ENCODE data around the gene NTM. TPM values are rescaled to one million over a fixed set of nuclear protein-coding genes. Genes with fewer than 3 reads are reported as not detected.
A peak's percentile ranks its signal among the peaks of the same experiment; 100 is the strongest.

The NTM gene
- total RNA-seq, 1 experiment from 2014 or later, result 9.9 TPM

DNA sequence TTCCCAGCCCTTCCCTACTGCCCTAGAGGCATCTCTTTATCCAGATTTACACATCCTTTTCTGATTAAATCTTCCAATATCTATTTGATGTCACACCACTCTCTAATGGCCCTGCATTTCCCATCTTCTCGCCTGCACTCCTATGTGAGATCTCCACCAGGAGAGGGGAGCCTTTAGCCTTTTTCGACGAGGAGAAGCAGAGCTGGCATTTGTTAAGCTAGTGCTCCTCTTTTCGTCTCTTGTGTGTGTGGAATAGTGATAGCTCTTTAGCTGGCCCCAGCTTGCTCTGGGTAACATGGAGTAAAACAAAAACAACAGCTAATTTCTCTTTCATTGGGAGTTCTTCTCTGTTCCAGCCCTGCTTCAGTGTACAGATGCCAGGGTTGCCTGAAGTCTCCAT, 536.5 kb downstream of the NTM start:
- DNase-seq, result no peak
- no peak overlapping the region for H3K4ac ChIP-seq (ENCODE audit: low read depth, low read length)
- no peak overlapping the region for H2BK5ac ChIP-seq (ENCODE audit: insufficient read length, low read length)
- H3T11ph ChIP-seq (ENCODE audit: low read length), result no peak overlapping the region
- peaks cover 42 to 51% of the 10 kb centered on the region in 2 experiments for H3K4me1 Mint-ChIP-seq
- peaks cover 11% of the 10 kb centered on the region; the same call in 1 of the 2 replicates for H3K4me1 ChIP-seq (ENCODE audit: insufficient read depth, low read length)
- H4K91ac ChIP-seq (ENCODE audit: insufficient read length, low read depth, low read length), result no peak overlapping the region
- H3K27ac Mint-ChIP-seq, result peak overlapping the region in 1 of 3 experiments; percentile 3; a peak in 2 of 7 replicates
- no peaks in the 10 kb centered on the region for H4K20me1 ChIP-seq (ENCODE audit: control insufficient read depth, insufficient read depth, insufficient read length)
- H3K56ac ChIP-seq (ENCODE audit: insufficient read length, low read depth, low read length), result no peak overlapping the region
- no peak overlapping the region for H2BK20ac ChIP-seq (ENCODE audit: low read depth, low read length, poor library complexity, severe bottlenecking)
- H3K27me3 ChIP-seq (ENCODE audit: insufficient read depth, low read length), result no peaks in the 10 kb centered on the region
- no peak overlapping the region for H4K5ac ChIP-seq (ENCODE audit: insufficient read length, low read depth, low read length)
- H4K8ac ChIP-seq (replicated peaks; ENCODE audit: insufficient read length, low read depth, low read length), result no peak overlapping the region
- H3K23ac ChIP-seq (ENCODE audit: insufficient read length, low read depth, low read length), result no peak overlapping the region
- H2BK15ac ChIP-seq (ENCODE audit: low read depth, low read length), result no peak overlapping the region
- H3K9ac ChIP-seq (ENCODE audit: extremely low read depth, insufficient read length, low read length), result no peak overlapping the region
- no peak overlapping the region for H2AK5ac ChIP-seq (ENCODE audit: insufficient read length, low read length)
- no peak overlapping the region for H3K27ac ChIP-seq (ENCODE audit: insufficient read length, low read depth, low read length)
- no peak overlapping the region for H2AFZ ChIP-seq (ENCODE audit: low read length)
- no peaks in the 10 kb centered on the region; a peak in 1 of 5 replicates for H3K9me3 Mint-ChIP-seq
- peaks cover 24% of the 10 kb centered on the region for H3K27me3 Mint-ChIP-seq (ENCODE audit: low read depth)
- H3K14ac ChIP-seq (ENCODE audit: insufficient read depth, low read length), result no peak overlapping the region
- no peak overlapping the region for H3K18ac ChIP-seq (ENCODE audit: insufficient read length, low read depth, low read length)
- no peak overlapping the region for H3K4me3 Mint-ChIP-seq
- no peak overlapping the region for H2BK12ac ChIP-seq (ENCODE audit: insufficient read length, low read depth, low read length)
- WGBS (ENCODE audit: extremely low coverage, insufficient read length, low lambda C conversion rate), result no CpG with 5 or more reads among the region's 4 CpGs
- peaks cover 7% of the 10 kb centered on the region for H3K23me2 ChIP-seq (ENCODE audit: insufficient read length, low read depth, low read length, poor library complexity, severe bottlenecking)
- H3K79me2 ChIP-seq (ENCODE audit: insufficient read depth, low read length), result no peaks in the 10 kb centered on the region
- H3K4me2 ChIP-seq (ENCODE audit: insufficient read depth, insufficient read length, low read length), result no peak overlapping the region
- TF ChIP-seq, protein P1, sequence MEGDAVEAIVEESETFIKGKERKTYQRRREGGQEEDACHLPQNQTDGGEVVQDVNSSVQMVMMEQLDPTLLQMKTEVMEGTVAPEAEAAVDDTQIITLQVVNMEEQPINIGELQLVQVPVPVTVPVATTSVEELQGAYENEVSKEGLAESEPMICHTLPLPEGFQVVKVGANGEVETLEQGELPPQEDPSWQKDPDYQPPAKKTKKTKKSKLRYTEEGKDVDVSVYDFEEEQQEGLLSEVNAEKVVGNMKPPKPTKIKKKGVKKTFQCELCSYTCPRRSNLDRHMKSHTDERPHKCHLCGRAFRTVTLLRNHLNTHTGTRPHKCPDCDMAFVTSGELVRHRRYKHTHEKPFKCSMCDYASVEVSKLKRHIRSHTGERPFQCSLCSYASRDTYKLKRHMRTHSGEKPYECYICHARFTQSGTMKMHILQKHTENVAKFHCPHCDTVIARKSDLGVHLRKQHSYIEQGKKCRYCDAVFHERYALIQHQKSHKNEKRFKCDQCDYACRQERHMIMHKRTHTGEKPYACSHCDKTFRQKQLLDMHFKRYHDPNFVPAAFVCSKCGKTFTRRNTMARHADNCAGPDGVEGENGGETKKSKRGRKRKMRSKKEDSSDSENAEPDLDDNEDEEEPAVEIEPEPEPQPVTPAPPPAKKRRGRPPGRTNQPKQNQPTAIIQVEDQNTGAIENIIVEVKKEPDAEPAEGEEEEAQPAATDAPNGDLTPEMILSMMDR (conservative IDR thresholded peaks at IDR 0.05), result peak; percentile 34; the same call in 2 of the 3 replicates
- no peaks in the 10 kb centered on the region; a peak in 1 of 7 replicates for H3K36me3 Mint-ChIP-seq (ENCODE audit: insufficient read depth in 1 of 3, low read depth in 3 of 3)
- H3K79me1 ChIP-seq (ENCODE audit: insufficient read depth, low read depth, low read length, poor library complexity, severe bottlenecking), result no peaks in the 10 kb centered on the region
- no peaks in the 10 kb centered on the region for H3K9me3 ChIP-seq (ENCODE audit: control insufficient read depth, low read depth, low read length)
- H2BK120ac ChIP-seq (ENCODE audit: low read depth, low read length, poor library complexity, severe bottlenecking), result no peak overlapping the region
